Common myeloid progenitor, CD34-positive (primary cell): Measurements from ENCODE around the gene NMRAL1.
A peak's percentile ranks its signal among the peaks of the same experiment; 100 is the strongest.

Source experiments
- CTCF ChIA-PET: fragments of 350-600 bp; sonication (Branson Sonifier 250); formaldehyde crosslinking; loops from one replicate; lab custom pipeline; 2021; ENCODE audit warnings: antibody characterized with exemption; lab: Charles Lee
- POLR2A ChIA-PET: fragments of 350-600 bp; sonication (Branson Sonifier 250); formaldehyde crosslinking; loops from one replicate; lab custom pipeline; 2021; ENCODE audit warnings: antibody characterized with exemption; lab: Charles Lee
- DNase-seq, 3 donors: peaks; one replicate each; pipeline versions ENCODE4 v3.0.0 to v3.0.0-alpha.2; 2013
- H3K27ac ChIP-seq, 2 experiments: 1 replicate in 1 of 2; 2 replicates in 1 of 2; pipeline ENCODE4 v1.7.0; 2013; ENCODE audit warnings: inconsistent platforms in 2 of 2, low read length in 2 of 2, mild to moderate bottlenecking in 2 of 2, low read depth in 1 of 2, moderate library complexity in 1 of 2; ENCODE audit not compliant: severe bottlenecking in 2 of 2, insufficient read depth in 1 of 2, poor library complexity in 1 of 2
- H3K27me3 ChIP-seq, 5 experiments: replicated peaks in 2 of 5; 1 replicate in 3 of 5; 2 replicates in 2 of 5; pipeline versions ENCODE4 v1.6.1 to v1.7.0; 2013; ENCODE audit warnings: low read length in 4 of 5, mild to moderate bottlenecking in 2 of 5, moderate library complexity in 2 of 5, inconsistent platforms in 1 of 5; ENCODE audit not compliant: insufficient read depth in 5 of 5, control insufficient read depth in 4 of 5
- H3K36me3 ChIP-seq, 4 experiments: 1 replicate in 2 of 4; 2 replicates in 2 of 4; pipeline versions ENCODE4 v1.6.1 to v1.7.0; 2013; ENCODE audit warnings: low read length in 3 of 4, control low read depth in 1 of 4, mild to moderate bottlenecking in 1 of 4; ENCODE audit not compliant: control insufficient read depth in 4 of 4, insufficient read depth in 4 of 4
- H3K4me1 ChIP-seq, 4 experiments: 1 replicate in 3 of 4; 2 replicates in 1 of 4; pipeline versions ENCODE4 v1.6.1 to v1.7.1; 2013; ENCODE audit warnings: low read length in 3 of 4, mild to moderate bottlenecking in 3 of 4, control low read depth in 1 of 4, inconsistent platforms in 1 of 4, moderate library complexity in 1 of 4; ENCODE audit not compliant: control insufficient read depth in 4 of 4, insufficient read depth in 4 of 4; ENCODE audit errors: control extremely low read depth in 1 of 4
- H3K4me3 ChIP-seq, 7 experiments: 1 replicate in 4 of 7; 2 replicates in 3 of 7; pipeline versions ENCODE4 v1.5.1 to v1.7.0; 2013; ENCODE audit warnings: mild to moderate bottlenecking in 7 of 7, low read length in 6 of 7, moderate library complexity in 6 of 7, inconsistent platforms in 2 of 7, low read depth in 2 of 7, control low read depth in 1 of 7; ENCODE audit not compliant: insufficient read depth in 4 of 7, control insufficient read depth in 1 of 7; ENCODE audit errors: extremely low read depth in 1 of 7
- H3K9me3 ChIP-seq, 5 experiments: 1 replicate in 4 of 5; 2 replicates in 1 of 5; pipeline versions ENCODE4 v1.6.1 to v1.7.1; 2013; ENCODE audit warnings: low read length in 4 of 5, mild to moderate bottlenecking in 2 of 5, inconsistent platforms in 1 of 5, low read depth in 1 of 5, moderate library complexity in 1 of 5; ENCODE audit not compliant: control insufficient read depth in 4 of 5, insufficient read depth in 2 of 5; ENCODE audit errors: control extremely low read depth in 1 of 5
- WGBS: methylation state at CpG from one replicate; pipeline ENCODE4 v1.1.5; 2013; ENCODE audit not compliant: insufficient coverage; 5-methylcytosine and 5-hydroxymethylcytosine counted together

The NMRAL1 gene

GRCh38 chr16:4486126-4486893 lies 11.9 kb upstream of the NMRAL1 start:
- DNase-seq: no peak
- CTCF ChIA-PET: interaction anchor here (1.3 to 2.2 kb wide), 5 partner anchors 8 to 132 kb away, joined by 3 to 20 read pairs (median 5); partner anchors contain the start of gene HMOX2
- peaks cover 10 to 11% (median 10%) of the 10 kb centered on the region in 4 experiments for H3K4me1 ChIP-seq
- 100% methylated on average over 2 of the region's 3 CpGs for WGBS
- H3K27ac ChIP-seq: no peak overlapping the region
- H3K36me3 ChIP-seq: peaks cover 0 to 32% (median 9%) of the 10 kb centered on the region in 4 experiments
- no peak overlapping the region for H3K4me3 ChIP-seq
- no peaks in the 10 kb centered on the region for H3K9me3 ChIP-seq
- POLR2A ChIA-PET: interaction anchor here (0.6 kb wide), 2 partner anchors 15 to 68 kb away, joined by 3 read pairs; no protein-coding TSS in a partner anchor
- no peaks in the 10 kb centered on the region for H3K27me3 ChIP-seq

GRCh38 chr16:4481963-4482362 lies 7.5 kb upstream of the NMRAL1 start:
- Histone ChIP-seq H3K27ac (no peak overlapping the region), H3K4me1 (peaks cover 0 to 13% (median 6%) of the 10 kb centered on the region in 4 experiments), H3K36me3 (peaks cover 0 to 23% (median 9%) of the 10 kb centered on the region in 4 experiments), H3K27me3 (no peaks in the 10 kb centered on the region), H3K9me3 (no peaks in the 10 kb centered on the region), H3K4me3 (no peak overlapping the region)
- WGBS: 86% methylated on average over 1 of the region's 1 CpG
- POLR2A ChIA-PET: no interaction called here
- DNase-seq: no peak
- CTCF ChIA-PET: interaction anchor here (1.0 to 2.1 kb wide), 4 partner anchors 19 to 54 kb away, joined by 3 to 8 read pairs (median 4); no protein-coding TSS in a partner anchor

- Histone ChIP-seq H3K9me3 (no peaks in the 10 kb centered on the region), H3K27ac (no peak overlapping the region), H3K27me3 (no peaks in the 10 kb centered on the region), H3K36me3 (peaks cover 0 to 21% (median 8%) of the 10 kb centered on the region in 4 experiments), H3K4me3 (no peak overlapping the region), H3K4me1 (peaks cover 0 to 17% (median 10%) of the 10 kb centered on the region in 4 experiments)
- POLR2A ChIA-PET: no interaction called here
- no CpG with 5 or more reads among the region's 2 CpGs for WGBS
- CTCF ChIA-PET: interaction anchor here (1.0 to 2.1 kb wide), 4 partner anchors 20 to 55 kb away, joined by 3 to 8 read pairs (median 4); no protein-coding TSS in a partner anchor
- no peak for DNase-seq
Observed at GRCh38 chr16:4481526-4481925, 7.1 kb upstream of the NMRAL1 start.

- Histone ChIP-seq H3K4me3 (no peak overlapping the region), H3K36me3 (peaks cover 0 to 6% (median 3%) of the 10 kb centered on the region in 4 experiments), H3K4me1 (peaks cover 2 to 44% (median 34%) of the 10 kb centered on the region in 4 experiments), H3K27me3 (no peaks in the 10 kb centered on the region), H3K27ac (no peak overlapping the region), H3K9me3 (no peaks in the 10 kb centered on the region)
- no CpG with 5 or more reads among the region's 2 CpGs for whole genome bisulfite sequencing
- ChIA-PET POLR2A (no interaction called here), CTCF (interaction anchor here (0.7 to 1.6 kb wide), 12 partner anchors 9 to 146 kb away, joined by 3 to 11 read pairs (median 4); partner anchors contain the start of gene MGRN1)
- DNase-seq: peak in 2 of 3 donors; percentile 37 to 43
Observed at GRCh38 chr16:4477966-4478365, 3.5 kb upstream of the NMRAL1 start.

- H3K9me3 ChIP-seq: no peaks in the 10 kb centered on the region
- CTCF ChIA-PET: interaction anchor here (0.8 to 2.1 kb wide), 11 partner anchors 10 to 110 kb away, joined by 3 to 5 read pairs (median 3); no protein-coding TSS in a partner anchor
- H3K4me1 ChIP-seq: peaks cover 2 to 44% (median 35%) of the 10 kb centered on the region in 4 experiments
- H3K36me3 ChIP-seq: peaks cover 0 to 4% (median 2%) of the 10 kb centered on the region in 4 experiments
- POLR2A ChIA-PET: interaction anchor here (0.8 kb wide), 1 partner anchor 130 kb away, joined by 3 read pairs; no protein-coding TSS in a partner anchor
- 14% methylated on average over 51 of the region's 70 CpGs for WGBS
- H3K27ac ChIP-seq: peak within 1 kb of the TSS in 1 of 2 experiments; percentile 70
- peak; percentile 90 to 93 (median 92) for DNase-seq
- H3K4me3 ChIP-seq: peak within 1 kb of the TSS; percentile 68 to 95 (median 80)
- H3K27me3 ChIP-seq: no peaks in the 10 kb centered on the region
Observed at GRCh38 chr16:4475880-4476788, 1.7 kb upstream of the NMRAL1 start, which contains the start of gene HMOX2. Gene HMOX2 (plus strand): TSS chr16:4476398. CDS start chr16:4505525, 29,127 bp downstream.

GRCh38 chr16:4472880-4473279 lies 1.5 kb downstream of the NMRAL1 start:
- Histone ChIP-seq H3K27ac (no peak overlapping the region), H3K4me3 (no peak overlapping the region), H3K4me1 (peaks cover 2 to 40% (median 35%) of the 10 kb centered on the region in 4 experiments), H3K36me3 (peaks cover 3 to 15% (median 8%) of the 10 kb centered on the region in 4 experiments), H3K9me3 (no peaks in the 10 kb centered on the region), H3K27me3 (no peaks in the 10 kb centered on the region)
- POLR2A ChIA-PET: no interaction called here
- no peak for DNase-seq
- WGBS: 81% methylated on average over 3 of the region's 4 CpGs
- CTCF ChIA-PET: interaction anchor here (1.4 to 1.7 kb wide), 2 partner anchors 9 to 14 kb away, joined by 3 to 4 read pairs; no protein-coding TSS in a partner anchor
